GM12878 (cell line): ENCODE data around the gene ZSCAN32. TPM values are rescaled to one million over a fixed set of nuclear protein-coding genes. Genes with fewer than 3 reads are reported as not detected.
A peak's percentile ranks its signal among the peaks of the same experiment; 100 is the strongest.

Experiments
- ATAC-seq: fragments of 200-7000 bp; cut with Tn5 transposase; 3 replicates; pipeline ENCODE4 v1.9.1; 2020; ENCODE audit warnings: mild to moderate bottlenecking, moderate library complexity
- BruUV-seq: library from RNA; stranded (reverse); fragments of 400-500 nt; replicated peaks from 2 replicates; lab custom pipeline; 2021; lab: Mats Ljungman, UMichigan
- CTCF ChIA-PET: fragments of 300-600 bp; sonication (Branson Sonifier 250); formaldehyde crosslinking; extraction: SDS; loops from one replicate; lab custom pipeline; 2021; ENCODE audit warnings: inconsistent platforms; lab: Yijun Ruan, JAX
- POLR2A ChIA-PET: fragments of 350-600 bp; formaldehyde crosslinking; extraction: SDS; loops from one replicate; lab custom pipeline; 2021; ENCODE audit warnings: inconsistent platforms; lab: Charles Lee
- RAD21 ChIA-PET: fragments of 300-600 bp; sonication (Branson Sonifier 250); formaldehyde crosslinking; loops from one replicate; lab custom pipeline; 2023; ENCODE audit warnings: antibody characterized with exemption; ENCODE audit not compliant: unreplicated experiment; lab: Charles Lee
- SMC1A ChIA-PET: fragments of 300-600 bp; sonication (Branson Sonifier 250); formaldehyde crosslinking; loops from one replicate; lab custom pipeline; 2023; ENCODE audit not compliant: unreplicated experiment, uncharacterized antibody; lab: Charles Lee
- DNase-seq: peaks from one replicate; pipeline ENCODE4 v3.0.0-alpha.2; 2011; ENCODE audit warnings: low read depth, low spot score
- FAIRE-seq: peaks from 3 replicates; lab custom pipeline; 2011; peaks lifted over from hg19 to GRCh38; lab: Jason Lieb, UNC
- H2AFZ ChIP-seq: 2 replicates; pipeline ENCODE4 v1.6.0; 2011; ENCODE audit warnings: low read depth, low read length, control low read depth; ENCODE audit not compliant: control insufficient read depth
- H3K27ac ChIP-seq: 2 replicates; pipeline ENCODE4 v1.5.1; 2011; ENCODE audit warnings: control low read depth; ENCODE audit not compliant: control insufficient read depth, insufficient read depth
- H3K27me3 ChIP-seq, 2 experiments: replicated peaks in 1 of 2; 2 replicates each; pipeline versions ENCODE4 v1.6.0 to v1.6.1; 2011; ENCODE audit warnings: low read length in 1 of 2; ENCODE audit not compliant: control insufficient read depth in 2 of 2, insufficient read depth in 2 of 2
- H3K36me3 ChIP-seq, 2 experiments: 2 replicates each; pipeline ENCODE4 v1.5.1; 2011; ENCODE audit warnings: low read length in 1 of 2; ENCODE audit not compliant: control insufficient read depth in 2 of 2, insufficient read depth in 2 of 2
- H3K4me1 ChIP-seq: 2 replicates; pipeline ENCODE4 v1.6.1; 2011; ENCODE audit warnings: mild to moderate bottlenecking, low read length, moderate library complexity, mixed read lengths; ENCODE audit not compliant: control insufficient read depth, insufficient read depth
- H3K4me2 ChIP-seq: 2 replicates; pipeline ENCODE4 v1.6.0; 2011; ENCODE audit warnings: control low read depth; ENCODE audit not compliant: control insufficient read depth, insufficient read depth
- H3K4me3 ChIP-seq: fragments of 200-600 bp; sonication (generic); 2 replicates; pipeline ENCODE4 v1.5.1; 2016
- H3K79me2 ChIP-seq: 2 replicates; pipeline ENCODE4 v1.6.0; 2011; ENCODE audit warnings: low read length; ENCODE audit not compliant: control insufficient read depth, insufficient read depth
- H3K9ac ChIP-seq: 2 replicates; pipeline ENCODE4 v1.8.0; 2011; ENCODE audit warnings: low read length, control low read depth, mixed read lengths; ENCODE audit not compliant: control insufficient read depth, insufficient read depth
- H3K9me3 ChIP-seq: replicated peaks from 3 replicates; pipeline ENCODE4 v1.5.1; 2011; ENCODE audit warnings: mild to moderate bottlenecking, low read length; ENCODE audit not compliant: control insufficient read depth, insufficient read depth
- H4K20me1 ChIP-seq: 2 replicates; pipeline ENCODE4 v1.6.0; 2011; ENCODE audit not compliant: control insufficient read depth, insufficient read depth
- BHLHE40 ChIP-seq, 2 experiments: fragments of 450-650 bp in 1 of 2; IDR thresholded peaks; 2 replicates each; pipeline ENCODE4 v1.6.1; 2011 to 2017; ENCODE audit warnings: low read depth in 2 of 2, borderline replicate concordance in 1 of 2, improper control_type of control experiment in 1 of 2, low read length in 1 of 2, mild to moderate bottlenecking in 1 of 2
- BMI1 ChIP-seq: fragments of 450-650 bp; IDR thresholded peaks from 2 replicates; pipeline ENCODE4 v1.6.1; 2016; ENCODE audit warnings: mild to moderate bottlenecking, moderate library complexity, borderline replicate concordance
- IKZF2 ChIP-seq, 2 experiments: fragments of 450-650 bp; IDR thresholded peaks; 2 replicates each; pipeline ENCODE4 v1.6.1; 2017; ENCODE audit warnings: mild to moderate bottlenecking in 2 of 2, moderate library complexity in 2 of 2
- NFYA ChIP-seq: IDR thresholded peaks from 2 replicates; pipeline ENCODE4 v1.6.1; 2011; ENCODE audit warnings: low read depth, mild to moderate bottlenecking, low read length, improper control_type of control experiment, borderline replicate concordance
- TAF1 ChIP-seq: IDR thresholded peaks from 2 replicates; pipeline ENCODE4 v1.6.1; 2011; ENCODE audit warnings: mild to moderate bottlenecking, low read depth, low read length, borderline replicate concordance
- WGBS: methylation state at CpG from one replicate; pipeline ENCODE4 v1.1.6; 2016; ENCODE audit warnings: low lambda C conversion rate; ENCODE audit not compliant: insufficient replicate concordance, insufficient coverage; ENCODE audit errors: missing lambda C conversion rate; 5-methylcytosine and 5-hydroxymethylcytosine counted together
- in situ Hi-C: fragments of 300-500 bp; cut with MboI; formaldehyde crosslinking; loops from 9 replicates; pipeline ENCODE4 v1.14.3; 2018; ENCODE audit warnings: mixed read lengths
- intact Hi-C: fragments of 100-400 bp; cut with micrococcal nuclease; formaldehyde crosslinking; loops from one replicate; pipeline ENCODE4 v1.14.2; 2022; ENCODE audit not compliant: unreplicated experiment
- polyA plus RNA-seq, 11 experiments: library from polyadenylated mRNA; depleted of rRNA in 4 of 11; unstranded in 6 of 11; stranded (reverse) in 5 of 11; fragments of >200 nt; fragmentation: Nextera tagmentation in 4 of 11; fragmentation: Illumina TruSeq in 1 of 11; extraction: Ambion mirVana in 4 of 11; extraction: Trizol in 1 of 11; gene quantifications; 1 replicate in 1 of 11; 2 replicates in 10 of 11; pipeline versions ENCODE4 v1.2.1 to v1.2.3, GENCODE V29; 2011 to 2016; ENCODE audit warnings: inconsistent platforms in 2 of 11, missing spikeins in 2 of 11, low read depth in 1 of 11
- total RNA-seq, 4 experiments: library from RNA; depleted of rRNA in 3 of 4; stranded (reverse); fragments of >200 nt in 3 of 4; fragmentation: Illumina TruSeq in 1 of 4; extraction: Trizol in 1 of 4; gene quantifications; 2 replicates each; pipeline versions ENCODE4 v1.2.1 to v1.2.3, GENCODE V29; 2013 to 2021
- TF ChIP-seq, protein P1 (sequence below): fragments of 450-650 bp; IDR thresholded peaks from 2 replicates; pipeline ENCODE4 v1.6.1; 2016; ENCODE audit warnings: mild to moderate bottlenecking, moderate library complexity, borderline replicate concordance
- TF ChIP-seq, protein P2 (sequence below): fragments of 450-650 bp; IDR thresholded peaks from 2 replicates; pipeline ENCODE4 v1.6.1; 2016; ENCODE audit warnings: mild to moderate bottlenecking
- TF ChIP-seq, protein P3 (sequence below): IDR thresholded peaks from 2 replicates; pipeline ENCODE4 v1.6.1; 2012; ENCODE audit warnings: low read depth, low read length, improper control_type of control experiment
- TF ChIP-seq, protein P4 (sequence below): fragments of 450-650 bp; IDR thresholded peaks from 2 replicates; pipeline ENCODE4 v1.6.1; 2016; ENCODE audit warnings: mild to moderate bottlenecking

Gene ZSCAN32
- total and polyA plus RNA-seq, 10 of the 15 experiments (the other 5 are each of a cell fraction or from before 2014, with no cell fraction given) = 9.6 to 23.8 (median 15.5) TPM

DNA sequence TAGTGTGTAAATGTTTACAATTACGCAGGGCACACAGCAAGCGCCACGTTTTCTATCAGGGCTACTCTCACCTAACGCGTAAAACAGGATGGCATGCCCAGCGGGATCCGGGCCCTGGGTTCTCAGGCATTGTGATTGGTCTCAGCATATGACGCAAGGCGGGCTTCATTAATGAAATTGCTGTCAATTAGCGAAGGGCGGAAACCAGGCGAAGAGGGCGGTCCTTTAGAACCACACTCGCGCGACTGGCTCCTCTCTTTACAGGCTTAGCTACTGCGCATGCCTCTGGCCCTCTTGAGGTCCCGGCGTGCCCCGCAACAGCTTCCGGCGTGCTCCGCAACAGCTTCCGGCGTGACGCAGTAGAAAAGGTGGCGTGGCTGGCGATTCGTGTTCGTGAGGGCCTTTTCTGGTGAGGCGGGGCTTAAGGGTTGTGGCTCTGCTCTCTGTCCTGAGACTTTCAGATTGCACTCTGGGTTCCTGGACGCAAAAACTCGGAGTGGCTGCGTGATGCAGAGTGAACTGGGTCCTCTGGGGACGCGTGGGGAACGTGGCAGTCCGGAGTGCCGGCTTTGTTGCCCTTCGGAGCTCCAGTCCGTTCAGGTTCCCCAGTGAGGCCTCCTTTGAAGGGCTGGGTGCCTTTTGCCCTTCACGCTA is 35.9 kb downstream of the ZSCAN32 start:
- BruUV-seq = no TSS peak
- peak overlapping the region; percentile 61 for H3K27ac ChIP-seq
- DNase-seq (peak; percentile 50), ATAC-seq (peak; percentile 98), FAIRE-seq (peak; percentile 83)
- H3K4me3 ChIP-seq = peak overlapping the region; percentile 57
- H4K20me1 ChIP-seq = no peaks in the 10 kb centered on the region
- RAD21 ChIA-PET = no interaction called here
- H3K4me1 ChIP-seq = no peaks in the 10 kb centered on the region
- H3K27me3 ChIP-seq = no peaks in the 10 kb centered on the region
- H3K36me3 ChIP-seq = no peaks in the 10 kb centered on the region
- peak overlapping the region; percentile 55; the same call in 1 of the 2 replicates for H3K9ac ChIP-seq
- 18% methylated on average over 41 of the region's 42 CpGs for WGBS
- in situ Hi-C loops (no loop called here), intact Hi-C loops (no loop called here)
- SMC1A ChIA-PET = no interaction called here
- POLR2A ChIA-PET = no interaction called here
- CTCF ChIA-PET = interaction anchor here (0.5 to 0.7 kb wide), 2 partner anchors 9 to 1183 kb away, joined by 3 read pairs; no protein-coding TSS in a partner anchor
- peak overlapping the region; percentile 77 for H3K4me2 ChIP-seq
- peaks cover 6% of the 10 kb centered on the region; the same call in 2 of the 3 replicates for H3K9me3 ChIP-seq
- no peaks in the 10 kb centered on the region for H3K79me2 ChIP-seq
- peak overlapping the region; percentile 67 for H2AFZ ChIP-seq
- TF ChIP-seq BHLHE40 (IDR thresholded peaks at IDR 0.05; ENCODE audit: borderline replicate concordance in 1 of 2, low read depth in 2 of 2, low read length in 1 of 2) (0 out of 4 replicates have a peak, but pooled peaks of 1 of the 2 experiments have one; percentile 24), IKZF2 (IDR thresholded peaks at IDR 0.05) (no peak), NFYA (no peak), BMI1 (no peak), TAF1 (peak; percentile 51)
- TF ChIP-seq, protein P1, sequence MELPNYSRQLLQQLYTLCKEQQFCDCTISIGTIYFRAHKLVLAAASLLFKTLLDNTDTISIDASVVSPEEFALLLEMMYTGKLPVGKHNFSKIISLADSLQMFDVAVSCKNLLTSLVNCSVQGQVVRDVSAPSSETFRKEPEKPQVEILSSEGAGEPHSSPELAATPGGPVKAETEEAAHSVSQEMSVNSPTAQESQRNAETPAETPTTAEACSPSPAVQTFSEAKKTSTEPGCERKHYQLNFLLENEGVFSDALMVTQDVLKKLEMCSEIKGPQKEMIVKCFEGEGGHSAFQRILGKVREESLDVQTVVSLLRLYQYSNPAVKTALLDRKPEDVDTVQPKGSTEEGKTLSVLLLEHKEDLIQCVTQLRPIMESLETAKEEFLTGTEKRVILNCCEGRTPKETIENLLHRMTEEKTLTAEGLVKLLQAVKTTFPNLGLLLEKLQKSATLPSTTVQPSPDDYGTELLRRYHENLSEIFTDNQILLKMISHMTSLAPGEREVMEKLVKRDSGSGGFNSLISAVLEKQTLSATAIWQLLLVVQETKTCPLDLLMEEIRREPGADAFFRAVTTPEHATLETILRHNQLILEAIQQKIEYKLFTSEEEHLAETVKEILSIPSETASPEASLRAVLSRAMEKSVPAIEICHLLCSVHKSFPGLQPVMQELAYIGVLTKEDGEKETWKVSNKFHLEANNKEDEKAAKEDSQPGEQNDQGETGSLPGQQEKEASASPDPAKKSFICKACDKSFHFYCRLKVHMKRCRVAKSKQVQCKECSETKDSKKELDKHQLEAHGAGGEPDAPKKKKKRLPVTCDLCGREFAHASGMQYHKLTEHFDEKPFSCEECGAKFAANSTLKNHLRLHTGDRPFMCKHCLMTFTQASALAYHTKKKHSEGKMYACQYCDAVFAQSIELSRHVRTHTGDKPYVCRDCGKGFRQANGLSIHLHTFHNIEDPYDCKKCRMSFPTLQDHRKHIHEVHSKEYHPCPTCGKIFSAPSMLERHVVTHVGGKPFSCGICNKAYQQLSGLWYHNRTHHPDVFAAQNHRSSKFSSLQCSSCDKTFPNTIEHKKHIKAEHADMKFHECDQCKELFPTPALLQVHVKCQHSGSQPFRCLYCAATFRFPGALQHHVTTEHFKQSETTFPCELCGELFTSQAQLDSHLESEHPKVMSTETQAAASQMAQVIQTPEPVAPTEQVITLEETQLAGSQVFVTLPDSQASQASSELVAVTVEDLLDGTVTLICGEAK = peak; percentile 86
- TF ChIP-seq, protein P2, sequence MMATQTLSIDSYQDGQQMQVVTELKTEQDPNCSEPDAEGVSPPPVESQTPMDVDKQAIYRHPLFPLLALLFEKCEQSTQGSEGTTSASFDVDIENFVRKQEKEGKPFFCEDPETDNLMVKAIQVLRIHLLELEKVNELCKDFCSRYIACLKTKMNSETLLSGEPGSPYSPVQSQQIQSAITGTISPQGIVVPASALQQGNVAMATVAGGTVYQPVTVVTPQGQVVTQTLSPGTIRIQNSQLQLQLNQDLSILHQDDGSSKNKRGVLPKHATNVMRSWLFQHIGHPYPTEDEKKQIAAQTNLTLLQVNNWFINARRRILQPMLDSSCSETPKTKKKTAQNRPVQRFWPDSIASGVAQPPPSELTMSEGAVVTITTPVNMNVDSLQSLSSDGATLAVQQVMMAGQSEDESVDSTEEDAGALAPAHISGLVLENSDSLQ = peak; percentile 90
- TF ChIP-seq, protein P3, sequence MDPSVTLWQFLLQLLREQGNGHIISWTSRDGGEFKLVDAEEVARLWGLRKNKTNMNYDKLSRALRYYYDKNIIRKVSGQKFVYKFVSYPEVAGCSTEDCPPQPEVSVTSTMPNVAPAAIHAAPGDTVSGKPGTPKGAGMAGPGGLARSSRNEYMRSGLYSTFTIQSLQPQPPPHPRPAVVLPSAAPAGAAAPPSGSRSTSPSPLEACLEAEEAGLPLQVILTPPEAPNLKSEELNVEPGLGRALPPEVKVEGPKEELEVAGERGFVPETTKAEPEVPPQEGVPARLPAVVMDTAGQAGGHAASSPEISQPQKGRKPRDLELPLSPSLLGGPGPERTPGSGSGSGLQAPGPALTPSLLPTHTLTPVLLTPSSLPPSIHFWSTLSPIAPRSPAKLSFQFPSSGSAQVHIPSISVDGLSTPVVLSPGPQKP = peak; percentile 32; the same call in 1 of the 2 replicates
- TF ChIP-seq, protein P4, sequence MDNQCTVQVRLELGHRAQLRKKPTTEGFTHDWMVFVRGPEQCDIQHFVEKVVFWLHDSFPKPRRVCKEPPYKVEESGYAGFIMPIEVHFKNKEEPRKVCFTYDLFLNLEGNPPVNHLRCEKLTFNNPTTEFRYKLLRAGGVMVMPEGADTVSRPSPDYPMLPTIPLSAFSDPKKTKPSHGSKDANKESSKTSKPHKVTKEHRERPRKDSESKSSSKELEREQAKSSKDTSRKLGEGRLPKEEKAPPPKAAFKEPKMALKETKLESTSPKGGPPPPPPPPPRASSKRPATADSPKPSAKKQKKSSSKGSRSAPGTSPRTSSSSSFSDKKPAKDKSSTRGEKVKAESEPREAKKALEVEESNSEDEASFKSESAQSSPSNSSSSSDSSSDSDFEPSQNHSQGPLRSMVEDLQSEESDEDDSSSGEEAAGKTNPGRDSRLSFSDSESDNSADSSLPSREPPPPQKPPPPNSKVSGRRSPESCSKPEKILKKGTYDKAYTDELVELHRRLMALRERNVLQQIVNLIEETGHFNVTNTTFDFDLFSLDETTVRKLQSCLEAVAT = peak; percentile 75; the same call in 1 of the 2 replicates
